Femur (tissue), 1 donor: Measurements from ENCODE around the gene PDLIM5.
A peak's percentile ranks its signal among the peaks of the same experiment; 100 is the strongest.
"Not testable (repeated sequence)": the region's sequence is repeated elsewhere in the genome, so short reads cannot be mapped to it uniquely, and the experiment has no call there.

Source experiments
- DNase-seq: peaks from one replicate; pipeline ENCODE4 v3.0.0-alpha.2; 2017

PDLIM5 gene, protein sequence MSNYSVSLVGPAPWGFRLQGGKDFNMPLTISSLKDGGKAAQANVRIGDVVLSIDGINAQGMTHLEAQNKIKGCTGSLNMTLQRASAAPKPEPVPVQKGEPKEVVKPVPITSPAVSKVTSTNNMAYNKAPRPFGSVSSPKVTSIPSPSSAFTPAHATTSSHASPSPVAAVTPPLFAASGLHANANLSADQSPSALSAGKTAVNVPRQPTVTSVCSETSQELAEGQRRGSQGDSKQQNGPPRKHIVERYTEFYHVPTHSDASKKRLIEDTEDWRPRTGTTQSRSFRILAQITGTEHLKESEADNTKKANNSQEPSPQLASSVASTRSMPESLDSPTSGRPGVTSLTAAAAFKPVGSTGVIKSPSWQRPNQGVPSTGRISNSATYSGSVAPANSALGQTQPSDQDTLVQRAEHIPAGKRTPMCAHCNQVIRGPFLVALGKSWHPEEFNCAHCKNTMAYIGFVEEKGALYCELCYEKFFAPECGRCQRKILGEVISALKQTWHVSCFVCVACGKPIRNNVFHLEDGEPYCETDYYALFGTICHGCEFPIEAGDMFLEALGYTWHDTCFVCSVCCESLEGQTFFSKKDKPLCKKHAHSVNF

DNA sequence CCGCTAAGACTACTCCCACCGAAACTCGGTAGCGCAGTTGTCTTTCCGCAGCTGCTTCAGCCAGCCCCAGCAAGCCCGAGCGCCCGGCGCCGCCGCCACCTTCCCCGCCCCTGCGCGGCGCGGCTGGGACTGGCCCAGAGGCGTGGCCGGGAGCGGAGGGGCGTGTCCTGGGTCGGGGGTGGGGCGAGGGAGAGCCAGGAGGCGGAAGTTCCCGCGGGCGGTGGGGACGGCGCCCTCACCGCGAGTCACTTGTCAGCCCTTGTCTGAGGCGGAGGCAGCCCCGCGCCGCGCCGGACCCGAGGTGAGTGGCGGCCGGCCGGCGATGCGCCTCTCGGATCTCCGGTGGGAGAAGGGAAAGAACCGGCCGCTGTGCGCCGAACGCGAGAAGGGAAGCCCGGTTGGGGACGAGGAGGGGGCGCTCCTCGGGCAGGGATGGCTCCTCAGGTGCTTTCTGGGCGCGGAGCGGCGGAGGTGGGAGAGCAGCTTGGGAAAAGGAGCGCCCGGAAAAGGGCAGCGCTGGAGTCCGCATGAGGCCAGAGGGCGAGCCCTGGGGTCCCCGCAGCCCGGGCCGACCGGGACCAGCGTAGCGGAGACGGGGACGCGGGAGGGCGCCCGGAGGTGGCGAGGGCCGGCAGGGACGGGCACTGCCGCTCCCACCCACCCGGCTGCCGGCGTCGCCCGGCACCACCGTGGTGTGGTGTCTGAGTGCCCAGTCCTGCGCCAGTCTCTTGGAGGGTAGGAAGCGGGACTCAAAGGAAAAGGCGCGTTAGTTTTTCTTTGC lies at the start of gene PDLIM5:
TSS of gene PDLIM5 (plus strand) at position 248 of the 781 bp plus-strand sequence. CDS start 3,347 bp downstream, outside the sequence.
- DNase-seq, result peak; percentile 96

DNA sequence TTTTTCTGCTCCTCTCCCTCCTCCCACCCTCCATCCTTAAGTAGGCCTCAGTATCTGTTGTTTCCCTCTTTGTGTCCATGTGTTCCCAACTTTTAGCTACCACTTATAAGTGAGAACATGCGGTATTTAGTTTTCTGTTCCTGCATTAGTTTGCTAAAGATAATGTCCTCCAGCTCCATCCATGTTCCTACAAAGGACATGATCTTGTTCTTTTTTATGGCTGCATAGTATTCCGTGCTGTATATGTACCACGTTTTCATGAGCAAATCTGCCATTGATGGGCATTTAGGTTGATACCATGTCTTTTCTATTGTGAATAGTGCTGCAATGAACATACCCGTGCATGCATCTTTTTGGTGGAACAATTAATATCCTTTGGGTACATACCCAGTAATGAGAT lies 49.3 kb upstream of the PDLIM5 start:
- not testable (repeated sequence) for DNase-seq

DNA sequence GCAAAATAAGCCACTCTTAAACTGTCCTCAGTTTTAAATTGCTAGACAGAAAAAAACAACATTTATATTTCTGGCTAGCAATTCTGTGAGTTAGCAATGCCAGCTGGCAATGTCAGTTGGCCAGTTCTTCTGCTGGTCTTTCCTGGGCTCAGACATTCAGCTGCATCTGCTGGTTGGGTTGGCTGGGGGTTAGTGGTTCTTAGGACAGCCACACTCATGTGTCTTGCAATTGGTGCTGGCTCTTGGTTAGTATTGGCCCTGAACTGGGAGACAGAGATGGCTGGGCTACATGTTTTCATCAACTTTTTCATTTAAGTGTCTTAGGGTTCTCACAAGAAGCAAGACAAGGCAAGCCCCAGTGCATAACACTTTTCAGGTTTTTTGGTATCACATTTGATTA lies 48.0 kb upstream of the PDLIM5 start:
- DNase-seq, result peak; percentile 51

DNA sequence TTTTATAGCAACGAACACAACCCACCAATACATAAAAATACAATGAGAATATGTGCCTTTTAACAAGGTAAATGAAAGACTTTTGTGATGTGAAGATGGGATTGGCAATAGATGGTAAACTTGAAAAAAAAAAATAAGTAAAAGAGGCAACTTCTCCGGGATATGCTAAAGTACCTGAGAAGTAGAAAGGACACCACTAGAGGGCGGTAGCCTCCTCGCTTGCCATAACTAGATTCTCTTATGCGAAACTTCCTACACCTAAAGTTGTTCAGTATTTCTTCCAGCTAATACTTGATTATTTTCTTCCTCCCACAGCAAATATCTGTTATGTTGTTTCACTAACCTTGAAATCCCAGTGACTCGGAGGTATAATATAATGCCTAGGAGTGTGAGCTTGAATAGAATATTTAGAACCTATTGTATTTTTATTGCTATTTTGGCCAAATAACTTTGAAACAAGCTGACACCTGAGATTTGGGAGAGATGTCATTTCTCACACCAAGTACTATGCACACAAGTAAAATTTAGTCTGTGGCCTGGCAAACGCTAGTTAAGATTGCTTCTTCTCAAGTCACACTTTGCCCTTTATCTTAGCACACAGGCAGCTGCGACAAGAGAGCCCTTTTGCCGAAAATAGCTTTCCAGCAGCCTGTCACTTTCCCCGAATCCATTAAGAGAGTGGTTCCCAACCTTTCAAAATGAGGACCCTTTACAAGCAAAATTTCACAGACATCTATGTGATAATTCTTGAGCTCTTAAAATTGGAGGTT lies 44.9 kb upstream of the PDLIM5 start:
- DNase-seq, result peak; percentile 71

DNA sequence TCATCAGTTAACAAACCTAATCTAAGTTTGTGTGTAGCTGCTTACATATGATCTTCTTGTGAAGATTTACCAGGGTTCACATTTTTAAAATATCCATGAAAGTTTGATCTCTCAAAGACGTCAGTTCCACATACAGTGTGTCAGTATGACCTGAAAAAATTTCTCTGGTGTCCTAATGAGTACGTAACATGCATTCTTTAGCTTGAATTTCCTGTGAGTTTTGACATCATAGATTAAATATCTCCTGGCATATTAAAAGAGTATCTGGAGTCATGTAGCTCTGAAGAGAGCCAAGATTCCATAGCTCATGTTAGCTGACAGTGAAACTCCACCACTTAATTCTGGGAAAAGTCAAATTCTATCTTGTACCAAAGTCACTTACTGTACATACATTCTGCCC lies 43.9 kb upstream of the PDLIM5 start:
- no peak for DNase-seq

DNA sequence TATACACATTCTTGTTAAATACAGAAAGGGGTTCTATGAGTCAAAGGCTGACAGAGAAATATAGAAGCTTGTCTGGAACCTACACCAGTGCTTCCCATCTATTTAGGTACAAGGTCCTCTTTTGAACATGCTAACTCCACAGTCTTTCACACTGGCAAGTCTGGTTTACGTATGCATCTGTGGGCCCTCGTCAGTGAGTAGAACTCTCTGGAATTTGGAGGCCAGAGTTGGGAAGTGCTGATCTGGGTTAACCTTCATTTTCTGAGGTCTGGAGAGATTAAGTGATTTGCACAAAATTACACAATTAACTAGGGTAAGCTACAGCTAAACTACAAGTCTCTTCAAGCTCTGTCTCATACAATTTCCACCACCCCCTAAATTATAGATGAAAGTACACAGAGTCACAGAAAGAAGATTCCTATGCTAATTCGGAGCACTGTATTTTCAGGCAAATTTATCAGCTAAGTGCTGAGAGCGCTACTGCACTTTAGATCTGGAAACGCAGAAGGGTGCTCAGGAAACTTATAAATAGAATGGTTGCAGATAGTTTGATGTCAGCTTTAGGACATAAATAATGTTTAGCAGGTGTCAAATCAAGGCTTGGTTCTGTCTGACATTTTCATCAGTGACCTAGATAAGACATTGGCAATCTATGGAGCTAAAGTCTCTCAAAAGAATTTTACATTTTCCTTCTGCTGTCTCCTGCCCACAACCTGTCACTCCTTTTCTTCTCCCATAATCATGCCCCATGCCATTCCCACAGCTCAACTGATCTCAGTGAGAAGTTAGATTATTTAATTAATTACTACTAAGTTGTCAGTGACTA lies 43.0 kb upstream of the PDLIM5 start:
- DNase-seq, result no peak

DNA sequence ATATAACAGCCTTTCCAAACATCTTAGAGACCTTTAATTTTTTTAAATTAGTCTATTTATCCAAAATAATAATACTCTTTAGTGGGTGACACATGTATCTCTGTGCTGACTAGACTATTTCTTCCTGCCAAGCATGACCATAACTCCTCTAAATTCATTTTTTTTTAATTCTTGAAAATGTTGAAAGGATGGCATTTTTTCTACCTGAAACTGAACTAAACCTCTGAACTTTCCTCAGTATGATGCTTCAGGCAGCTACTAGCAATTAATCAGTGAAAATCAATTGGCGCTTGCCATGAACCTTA lies 42.4 kb upstream of the PDLIM5 start:
- DNase-seq, result no peak

DNA sequence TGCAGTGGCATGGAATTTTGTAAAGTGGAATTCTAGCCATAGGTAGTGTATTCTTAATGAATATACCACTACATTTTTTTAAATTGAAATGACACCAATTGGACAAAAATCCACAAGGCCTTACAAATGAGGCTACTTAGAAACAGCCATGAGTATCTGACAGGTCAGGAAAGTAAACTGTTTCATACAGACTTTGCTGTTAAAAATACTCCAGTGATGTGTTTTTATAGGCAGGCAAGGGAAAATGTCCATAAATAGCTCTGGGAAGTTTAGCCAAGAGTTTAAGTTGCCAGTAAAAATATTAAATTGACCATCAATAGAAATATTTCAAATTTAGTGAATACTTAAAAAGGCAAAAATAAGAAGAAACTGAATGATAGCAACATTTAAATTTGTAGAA lies 41.8 kb upstream of the PDLIM5 start:
- no peak for DNase-seq

DNA sequence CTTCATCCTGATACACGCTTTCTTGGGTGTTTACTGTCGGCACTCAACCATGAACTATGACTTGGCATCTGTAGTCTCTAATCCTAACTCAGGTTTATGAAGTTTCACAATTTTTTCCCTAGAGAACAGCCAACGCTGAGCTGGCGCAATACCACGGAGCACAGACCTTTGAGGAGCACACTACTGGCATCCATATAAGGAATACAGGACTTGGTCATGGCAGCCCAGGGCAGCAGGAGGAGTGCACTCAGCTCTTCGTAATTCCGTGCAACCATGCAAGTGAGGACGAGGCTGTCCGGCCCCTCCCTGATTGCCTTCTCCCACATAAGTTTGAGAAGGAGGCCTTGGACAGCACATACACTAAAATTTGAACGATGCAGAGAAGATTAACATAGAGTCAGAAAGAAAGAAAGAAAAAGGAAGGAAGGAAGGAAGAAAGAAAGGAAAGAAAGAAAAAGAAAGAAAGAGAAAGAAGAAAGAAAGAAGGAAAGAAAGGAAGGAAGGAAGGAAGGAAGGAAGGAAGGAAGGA lies 41.0 kb upstream of the PDLIM5 start:
- peak; percentile 41 for DNase-seq

DNA sequence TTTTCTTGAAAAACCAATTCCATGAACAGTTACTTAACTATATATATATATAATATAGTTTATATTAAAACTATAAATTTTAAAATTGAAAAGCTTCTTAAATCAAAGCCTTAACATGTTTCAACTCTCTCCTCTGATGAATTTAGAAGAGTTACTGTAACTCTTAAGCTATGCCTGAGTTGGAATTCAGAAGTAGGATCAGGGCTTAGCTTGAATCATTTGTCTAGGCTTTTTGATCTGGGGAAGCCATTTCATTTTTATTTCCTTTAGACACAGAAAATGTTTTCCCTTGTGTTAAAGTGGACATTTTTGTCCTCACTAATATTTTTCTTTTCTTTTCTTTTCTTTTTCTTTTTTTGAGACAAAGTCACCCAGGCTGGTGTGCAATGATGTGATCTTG lies 40.4 kb upstream of the PDLIM5 start:
- no peak for DNase-seq

DNA sequence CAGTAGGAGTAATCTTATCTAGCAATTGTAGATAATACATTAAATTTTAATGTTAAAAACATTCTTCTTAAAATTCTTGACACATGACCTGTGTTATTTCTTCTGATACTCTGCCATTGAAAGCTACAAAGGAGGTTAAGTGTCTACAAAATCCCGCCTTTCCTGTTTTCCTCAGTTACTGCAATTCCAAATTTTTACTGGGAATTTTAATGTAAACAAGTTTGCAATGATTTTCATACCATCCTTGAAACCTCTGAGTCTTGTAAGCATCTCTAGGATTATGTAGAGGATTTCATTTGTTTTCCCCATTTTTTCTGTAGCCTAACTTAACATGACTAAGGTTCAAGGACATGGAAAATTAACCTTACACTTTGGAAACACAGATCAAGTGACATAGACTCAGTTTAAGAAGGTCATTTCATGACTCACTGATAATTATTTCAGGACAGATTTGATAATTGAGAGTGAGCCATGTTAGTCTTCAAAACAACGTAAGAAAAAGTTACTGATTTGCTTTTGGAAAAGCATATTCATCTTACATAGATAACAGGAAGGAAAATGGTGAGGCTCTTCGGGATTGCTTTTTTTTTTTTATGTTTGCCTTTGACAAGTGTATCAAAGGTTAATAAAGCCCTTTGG lies 39.6 kb upstream of the PDLIM5 start:
- no peak for DNase-seq

DNA sequence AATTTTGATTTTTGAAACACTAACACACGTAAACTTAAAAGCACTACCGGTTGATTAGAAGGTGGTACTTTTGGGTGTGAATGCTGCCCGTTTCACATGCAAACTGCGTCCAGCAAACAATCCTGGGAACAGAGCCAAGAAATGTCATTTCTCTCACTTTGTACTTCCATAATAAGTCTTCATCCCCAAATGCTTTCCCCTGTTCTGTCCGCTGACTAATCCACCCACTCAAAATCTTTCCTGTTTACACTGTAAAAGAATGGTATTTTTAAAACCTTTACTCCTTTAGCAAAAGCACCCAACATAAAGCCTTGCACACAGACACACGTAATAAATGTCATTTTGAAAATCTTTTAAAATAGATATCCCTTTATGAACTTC lies 39.1 kb upstream of the PDLIM5 start:
- no peak for DNase-seq

DNA sequence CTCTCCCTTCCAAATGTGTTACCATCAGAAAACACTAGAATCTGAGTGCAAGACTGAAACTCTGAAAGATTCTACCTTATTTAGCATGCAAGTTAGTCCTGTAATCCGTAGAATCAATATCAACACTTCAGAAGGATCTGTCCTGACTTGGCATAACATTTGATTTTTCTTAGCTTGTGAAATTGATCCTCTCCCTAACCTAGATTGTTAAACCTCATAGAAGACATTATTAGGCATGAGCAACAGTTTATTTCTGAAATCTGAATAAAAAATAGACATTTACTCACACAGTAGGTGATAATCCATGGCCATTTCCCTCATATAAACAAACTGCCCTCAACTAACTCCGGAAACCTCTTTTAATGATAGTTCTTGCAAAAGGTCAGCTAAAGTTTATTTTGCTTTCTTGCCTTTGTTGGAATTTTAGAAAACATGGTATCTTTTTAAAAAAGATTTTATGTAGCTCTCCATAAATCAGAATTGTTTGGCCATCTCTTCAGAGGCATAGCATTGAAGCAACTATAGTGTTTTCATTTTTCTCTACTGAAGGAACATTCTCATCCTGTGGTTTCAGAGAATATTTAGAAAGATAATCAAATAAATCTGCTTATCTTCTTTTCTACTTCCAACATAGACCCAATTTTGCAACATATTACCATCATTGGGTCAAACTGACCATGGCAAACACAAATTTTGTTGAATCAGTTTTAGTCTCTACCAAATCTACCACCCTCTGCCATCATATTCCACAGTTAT lies 38.5 kb upstream of the PDLIM5 start:
- no peak for DNase-seq

DNA sequence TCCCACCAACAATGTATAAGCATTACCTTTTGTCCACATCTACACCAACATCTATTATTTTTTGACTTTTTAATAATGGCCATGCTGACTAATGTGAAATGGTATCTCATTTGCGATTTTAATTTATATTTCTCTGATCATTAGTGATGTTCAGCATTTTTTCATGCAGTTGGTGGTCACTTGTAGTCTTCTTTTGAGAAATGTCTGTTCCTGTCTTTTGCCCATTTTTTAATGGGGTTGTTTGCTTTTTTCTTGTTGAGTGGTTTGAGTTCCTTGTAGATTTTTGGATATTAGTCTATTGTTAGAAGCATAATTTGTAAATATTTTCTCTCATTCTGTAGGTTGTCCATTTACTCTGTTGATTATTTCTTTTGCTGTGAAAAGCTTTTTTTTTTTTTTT lies 36.8 kb upstream of the PDLIM5 start:
- no peak for DNase-seq

DNA sequence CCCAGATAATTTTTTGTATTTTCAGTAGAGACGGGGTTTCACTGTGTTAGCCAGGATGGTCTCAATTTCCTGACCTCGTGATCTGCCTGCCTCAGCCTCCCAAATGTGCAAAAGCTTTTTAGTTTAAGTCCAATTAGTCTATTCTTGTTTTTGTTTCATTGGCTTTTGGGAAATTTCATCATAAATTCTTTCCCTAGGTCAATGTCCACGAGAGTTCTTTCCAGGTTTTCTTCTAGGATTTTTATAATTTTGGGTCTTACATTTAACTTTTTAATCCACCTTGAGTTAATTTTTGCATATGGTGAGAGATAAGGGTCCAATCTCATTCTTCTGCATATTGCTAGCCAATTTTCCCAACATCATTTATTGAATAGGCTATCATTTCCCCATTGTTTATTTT lies 36.3 kb upstream of the PDLIM5 start:
- DNase-seq, result no peak

DNA sequence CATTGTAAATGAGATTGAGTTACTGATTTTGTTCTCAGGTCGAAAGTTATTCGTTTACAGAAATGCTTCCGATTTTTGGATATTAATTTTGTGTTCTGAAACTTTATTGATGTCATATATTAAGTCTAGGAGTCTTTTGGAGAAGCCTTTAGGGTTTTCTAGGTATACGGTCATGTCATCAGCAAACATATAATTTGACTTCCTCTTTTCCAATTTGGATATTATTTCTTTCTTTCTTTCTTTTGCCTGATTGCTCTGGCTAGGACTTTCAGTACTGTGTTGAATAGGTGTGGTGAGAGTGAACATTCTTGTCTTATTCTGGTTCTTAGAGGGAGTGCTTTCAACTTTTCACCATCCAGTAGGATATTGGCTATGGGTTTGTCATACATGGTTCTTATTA lies 35.4 kb upstream of the PDLIM5 start:
- DNase-seq, result no peak

DNA sequence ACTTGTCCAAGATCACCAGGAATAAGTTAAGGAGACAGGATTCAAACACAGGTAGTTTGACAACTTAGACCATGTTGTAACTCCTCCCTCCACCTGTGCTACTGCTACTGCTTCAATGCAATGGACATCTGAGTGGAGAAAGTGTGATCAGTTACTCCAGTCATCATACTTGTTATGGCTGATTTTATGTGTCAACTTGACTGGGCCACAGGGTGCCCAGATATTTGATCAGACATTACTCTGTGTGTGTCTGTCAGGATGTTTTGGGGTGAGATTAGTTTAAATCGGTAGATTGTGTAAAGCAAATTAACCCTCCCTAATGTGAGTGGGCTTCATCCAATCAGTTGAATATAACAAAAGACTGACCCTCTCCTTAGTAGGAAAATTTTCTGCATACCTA lies 34.8 kb upstream of the PDLIM5 start:
- DNase-seq, result no peak

DNA sequence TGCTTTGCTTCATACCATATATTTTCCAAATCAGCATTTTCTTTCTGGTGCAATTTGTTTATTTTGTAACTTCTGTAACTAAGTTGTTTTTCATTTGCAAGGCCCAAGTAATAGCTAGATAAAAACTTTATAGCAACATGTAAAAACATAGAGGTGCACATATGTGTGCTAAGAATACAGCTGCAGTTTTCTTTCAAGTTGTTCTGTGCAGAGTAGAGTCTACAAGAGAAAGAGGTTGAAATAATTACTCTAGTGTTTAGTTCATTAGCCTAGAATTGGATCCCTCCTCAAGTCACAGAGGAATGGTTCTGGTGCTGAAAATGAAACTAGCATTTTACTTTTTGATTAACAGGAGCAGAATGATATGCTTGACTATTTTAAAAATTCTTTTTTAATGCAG lies 32.2 kb upstream of the PDLIM5 start:
- no peak for DNase-seq

DNA sequence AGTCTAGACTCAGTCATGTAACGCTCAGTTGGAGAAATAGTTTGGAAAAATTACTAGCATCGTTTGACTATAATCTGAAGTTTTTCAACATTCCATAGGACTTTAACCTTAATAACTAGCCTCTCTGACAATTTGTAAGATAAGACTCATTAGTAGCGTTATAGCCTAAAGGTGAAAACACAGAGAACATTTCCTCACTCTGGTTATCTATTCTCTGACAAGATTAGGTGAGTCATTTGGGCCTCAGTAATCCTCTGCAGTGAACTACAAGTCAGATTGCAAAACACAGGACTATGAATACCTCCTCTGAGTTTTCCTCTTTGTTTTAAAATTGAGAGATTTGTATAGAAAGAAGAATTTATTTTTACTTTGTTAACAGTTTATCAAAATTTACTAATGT lies 31.8 kb upstream of the PDLIM5 start:
- no peak for DNase-seq

DNA sequence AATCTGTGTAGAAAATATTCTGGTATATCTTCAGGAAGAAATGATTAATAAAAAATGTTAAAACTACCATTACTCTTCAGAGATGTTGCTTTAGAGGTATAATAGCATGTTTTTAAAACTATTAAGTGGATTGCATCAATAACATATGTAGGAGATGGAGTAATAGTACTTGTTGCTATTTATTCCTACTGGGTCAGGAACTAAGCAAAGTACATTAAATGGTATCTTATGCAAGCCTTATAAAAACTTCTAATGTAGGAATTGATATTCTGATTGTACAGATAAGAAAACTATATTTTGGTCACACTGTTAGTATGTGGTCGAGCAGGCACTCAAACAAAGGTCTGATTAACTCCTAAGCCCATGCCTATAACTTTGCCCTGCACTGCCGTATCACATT lies 31.4 kb upstream of the PDLIM5 start:
- no peak for DNase-seq

DNA sequence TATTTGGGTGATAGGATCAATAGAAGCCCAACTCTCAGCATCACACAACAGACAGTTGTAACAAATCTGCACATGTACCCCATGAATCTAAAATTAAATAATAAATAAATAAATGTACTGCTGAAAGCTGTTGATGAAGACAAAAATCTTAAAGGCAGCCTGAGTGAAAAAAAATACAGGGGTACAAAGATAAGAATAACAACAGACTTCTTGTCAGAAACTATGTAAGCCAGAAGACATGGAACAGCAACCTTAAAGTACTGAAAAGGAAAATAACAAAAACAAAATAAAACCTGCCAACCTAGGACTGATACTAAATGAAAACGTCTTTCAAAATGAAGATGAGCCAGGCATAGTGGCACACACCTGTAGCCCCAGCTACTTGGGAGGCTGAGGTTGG lies 25.0 kb upstream of the PDLIM5 start:
- DNase-seq, result no peak
